HG03469 (cell line): ENCODE data around the gene FAM50A.

Source experiments
- ATAC-seq: cut with Tn5 transposase; IDR thresholded peaks from one replicate; pipeline ENCODE4 v1.9.1; 2021; ENCODE audit warnings: mild to moderate bottlenecking, moderate library complexity, moderate number of reproducible peaks; ENCODE audit not compliant: unreplicated experiment

FAM50A gene

DNA sequence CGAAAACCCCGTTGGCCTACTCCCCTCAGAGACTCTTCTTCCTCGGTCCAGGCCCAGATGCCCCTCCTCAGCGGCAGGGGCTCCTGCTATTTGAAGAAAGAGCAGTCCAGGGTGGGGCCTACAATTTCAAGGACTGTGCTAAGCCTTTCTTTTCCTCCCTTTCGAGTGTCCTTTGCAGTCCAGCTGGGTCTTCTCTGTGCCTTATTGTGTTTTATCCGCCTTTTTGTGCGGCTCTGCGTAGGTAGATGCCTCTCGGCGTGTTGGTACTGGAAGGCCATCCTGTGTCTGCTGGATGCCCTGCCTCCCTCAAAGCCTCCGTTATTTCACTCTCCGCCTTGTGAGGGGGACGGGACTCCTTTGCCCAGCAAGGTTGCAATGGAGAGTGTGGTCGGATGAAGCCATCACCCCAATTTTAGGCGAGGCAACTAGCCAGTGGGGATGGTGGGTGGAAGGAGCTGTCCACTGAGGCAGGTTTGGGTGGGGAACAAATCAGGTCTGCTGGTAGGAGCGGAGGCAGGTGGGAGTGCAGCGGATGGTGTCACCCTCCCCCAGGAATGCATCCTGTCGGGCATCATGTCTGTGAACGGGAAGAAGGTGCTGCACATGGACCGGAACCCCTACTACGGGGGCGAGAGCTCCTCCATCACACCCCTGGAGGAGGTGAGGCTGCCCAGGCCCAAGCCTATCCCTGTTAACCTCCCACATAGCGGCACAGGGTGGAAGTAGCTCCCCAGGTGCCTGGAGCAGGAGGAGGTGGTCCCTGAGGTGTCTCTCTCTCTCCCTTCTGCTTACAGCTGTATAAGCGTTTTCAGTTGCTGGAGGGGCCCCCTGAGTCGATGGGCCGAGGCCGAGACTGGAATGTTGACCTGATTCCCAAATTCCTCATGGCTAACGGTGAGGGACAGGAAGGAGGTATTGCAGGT, 5.7 kb upstream of the FAM50A start:
- no peak for ATAC-seq

DNA sequence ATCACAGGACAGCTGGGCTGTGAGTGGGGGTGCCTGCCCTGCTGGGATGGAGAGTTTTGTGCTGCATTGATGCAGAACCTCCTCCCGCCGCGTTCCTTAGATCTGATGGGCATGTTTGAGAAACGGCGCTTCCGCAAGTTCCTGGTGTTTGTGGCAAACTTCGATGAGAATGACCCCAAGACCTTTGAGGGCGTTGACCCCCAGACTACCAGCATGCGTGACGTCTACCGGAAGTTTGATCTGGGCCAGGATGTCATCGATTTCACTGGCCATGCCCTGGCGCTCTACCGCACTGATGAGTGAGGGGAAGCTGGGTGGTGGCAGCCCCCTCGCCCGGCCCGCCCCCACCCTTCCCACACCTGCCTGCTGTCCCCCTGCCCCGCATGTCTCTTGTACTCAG, 4.1 kb upstream of the FAM50A start:
- no peak for ATAC-seq

DNA sequence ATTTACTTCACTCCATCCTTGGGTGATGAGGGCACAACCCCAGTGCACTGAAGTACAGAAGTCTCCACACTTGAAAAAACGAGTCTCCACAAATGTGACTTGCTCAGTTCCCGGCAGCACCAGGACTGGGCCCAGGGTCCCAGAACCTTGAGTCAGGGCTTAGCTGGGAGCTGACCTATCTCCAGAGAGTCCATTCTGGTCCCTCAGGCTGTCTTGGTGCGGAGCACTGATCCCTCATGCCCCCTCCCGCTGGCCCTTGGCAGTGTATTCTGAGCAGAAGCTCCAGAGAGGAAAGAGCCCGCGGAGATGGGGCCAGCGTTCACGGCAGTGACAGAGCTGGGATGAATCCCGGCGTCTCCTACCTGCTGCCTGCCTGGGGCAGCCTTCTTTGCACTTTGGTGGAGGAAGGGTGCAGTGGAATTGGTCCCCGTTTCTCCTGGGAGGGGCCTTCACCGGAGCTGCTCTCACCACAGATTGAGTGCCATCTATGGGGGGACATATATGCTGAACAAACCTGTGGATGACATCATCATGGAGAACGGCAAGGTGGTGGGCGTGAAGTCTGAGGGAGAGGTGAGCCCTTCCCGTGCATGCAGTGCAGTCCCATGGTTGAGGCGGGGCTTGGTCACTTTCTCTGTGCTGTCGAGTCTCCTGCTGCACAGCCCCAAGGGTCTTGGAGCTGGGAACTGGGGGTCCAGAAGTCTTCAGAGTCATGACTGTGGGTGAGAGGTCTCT, 3.2 kb upstream of the FAM50A start:
- ATAC-seq = no peak

DNA sequence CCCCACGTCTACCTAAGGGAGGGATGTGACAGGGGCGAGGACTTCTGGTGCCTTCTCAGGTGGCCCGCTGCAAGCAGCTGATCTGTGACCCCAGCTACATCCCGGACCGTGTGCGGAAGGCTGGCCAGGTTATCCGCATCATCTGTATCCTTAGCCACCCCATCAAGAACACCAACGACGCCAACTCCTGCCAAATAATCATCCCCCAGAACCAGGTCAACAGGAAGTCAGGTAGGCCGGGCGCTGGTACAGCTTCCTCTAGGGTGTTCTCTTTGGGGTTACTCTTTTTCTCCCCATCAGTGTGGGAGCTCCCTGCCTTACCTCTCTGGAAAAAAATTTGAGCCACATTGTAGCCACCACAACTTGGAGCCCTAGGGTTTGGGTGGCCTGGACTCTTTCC, 2.4 kb upstream of the FAM50A start:
- ATAC-seq = no peak

DNA sequence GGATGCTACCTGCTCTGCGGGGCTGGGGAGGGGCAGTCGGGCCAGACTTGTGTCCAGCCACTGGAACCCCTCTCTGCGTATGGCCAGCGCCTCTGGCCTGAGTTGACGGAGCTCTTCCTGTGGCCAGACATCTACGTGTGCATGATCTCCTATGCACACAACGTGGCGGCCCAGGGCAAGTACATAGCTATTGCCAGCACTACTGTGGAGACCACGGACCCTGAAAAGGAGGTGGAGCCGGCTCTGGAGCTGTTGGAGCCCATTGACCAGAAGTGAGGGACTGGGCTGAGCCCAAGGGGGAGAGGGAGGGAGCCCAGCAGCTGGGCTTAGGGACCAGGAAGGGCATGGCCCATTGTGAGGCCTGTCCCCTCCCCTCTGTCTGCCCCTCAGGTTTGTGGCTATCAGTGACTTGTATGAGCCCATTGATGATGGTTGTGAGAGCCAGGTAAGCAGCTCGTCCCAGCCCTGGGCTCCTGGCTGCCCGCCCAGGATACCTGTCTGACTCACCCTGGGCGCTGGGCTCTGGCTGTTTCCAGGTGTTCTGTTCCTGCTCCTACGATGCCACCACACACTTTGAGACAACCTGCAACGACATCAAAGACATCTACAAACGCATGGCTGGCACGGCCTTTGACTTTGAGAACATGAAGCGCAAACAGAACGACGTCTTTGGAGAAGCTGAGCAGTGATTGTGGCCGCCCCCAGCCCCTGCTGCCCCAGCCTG, 1.8 kb upstream of the FAM50A start:
- no peak for ATAC-seq

DNA sequence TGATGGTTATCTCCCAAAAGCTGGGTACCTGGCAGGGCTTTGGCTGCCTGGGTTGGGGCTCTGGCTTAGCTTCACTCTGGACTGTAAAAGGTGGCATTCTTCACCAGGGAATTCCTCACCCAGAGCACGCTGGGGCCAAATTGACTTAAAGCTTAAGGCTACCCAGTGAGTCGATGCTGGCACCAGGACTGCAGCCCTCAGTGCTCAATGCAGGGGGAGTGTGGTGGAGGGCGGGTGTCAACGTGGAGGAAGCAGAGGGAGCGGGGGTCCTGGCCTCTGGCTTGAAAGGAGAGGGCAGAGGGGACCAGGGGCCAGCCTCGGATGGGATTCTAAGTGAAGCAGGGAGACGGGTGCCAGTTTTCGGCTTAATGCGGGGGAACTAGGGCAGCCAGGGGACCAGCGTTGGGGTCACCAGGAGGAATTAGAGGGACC, 446 bp upstream of the FAM50A start:
- no peak for ATAC-seq

DNA sequence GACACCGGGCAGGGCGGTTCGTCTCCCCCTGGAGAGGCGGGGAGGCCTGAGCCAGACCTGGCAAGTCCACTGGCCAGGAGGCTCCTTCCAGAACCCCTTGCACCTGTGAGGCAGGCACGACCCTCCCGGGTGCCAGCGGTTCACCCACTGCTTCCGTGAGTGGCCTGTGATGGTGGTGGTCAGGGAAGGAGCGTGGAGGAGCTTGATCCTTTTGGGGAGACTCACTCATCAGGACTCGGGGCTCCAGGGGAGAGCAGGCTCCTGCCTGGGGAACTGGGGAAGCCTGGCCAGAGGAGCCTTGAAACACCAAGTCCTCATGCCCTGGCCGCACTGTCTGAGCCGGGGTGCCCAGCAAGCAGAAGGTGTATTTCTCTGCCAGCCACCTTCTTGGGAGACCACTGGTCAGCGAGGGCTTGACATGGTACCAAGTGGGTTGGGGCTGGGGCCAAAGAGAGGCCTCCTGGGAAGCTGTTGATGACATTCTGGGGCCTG, 860 bp downstream of the FAM50A start:
- no peak for ATAC-seq

DNA sequence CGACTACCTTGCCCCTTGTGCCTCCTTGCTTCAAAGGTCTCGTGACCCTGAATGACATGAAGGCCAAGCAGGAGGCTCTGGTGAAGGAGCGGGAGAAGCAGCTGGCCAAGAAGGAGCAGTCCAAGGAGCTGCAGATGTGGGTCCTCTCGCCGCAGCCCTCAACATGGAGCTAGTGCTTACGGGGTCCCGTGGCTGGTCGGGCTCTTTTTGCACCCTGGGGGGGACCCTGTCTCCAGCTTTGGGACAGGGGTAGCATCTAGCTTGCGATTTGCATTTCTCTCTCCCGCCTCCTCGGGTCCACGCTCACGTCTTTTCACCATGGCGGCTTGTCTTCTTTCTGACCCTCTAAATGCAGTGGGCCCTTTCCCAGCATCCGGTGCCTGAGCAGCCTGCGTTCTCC, 1.8 kb downstream of the FAM50A start:
- no peak for ATAC-seq

DNA sequence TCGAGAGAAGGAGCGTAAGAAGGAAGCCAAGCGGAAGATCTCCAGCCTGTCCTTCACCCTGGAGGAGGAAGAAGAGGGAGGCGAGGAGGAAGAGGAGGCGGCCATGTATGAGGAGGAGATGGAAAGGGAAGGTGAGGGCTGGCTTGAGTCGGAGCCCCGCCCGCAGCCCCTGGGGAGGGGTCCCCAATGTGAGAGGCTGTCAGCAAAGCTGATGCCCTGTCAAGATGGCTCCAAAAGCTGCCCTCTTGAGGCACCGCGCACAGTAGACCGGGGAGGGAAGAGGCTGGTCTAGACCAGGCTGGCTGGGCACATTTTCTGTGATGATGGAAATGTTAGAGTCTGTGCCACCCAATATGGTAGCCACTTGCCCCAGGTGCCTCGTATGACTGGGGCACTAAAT, 2.5 kb downstream of the FAM50A start:
- ATAC-seq = no peak

DNA sequence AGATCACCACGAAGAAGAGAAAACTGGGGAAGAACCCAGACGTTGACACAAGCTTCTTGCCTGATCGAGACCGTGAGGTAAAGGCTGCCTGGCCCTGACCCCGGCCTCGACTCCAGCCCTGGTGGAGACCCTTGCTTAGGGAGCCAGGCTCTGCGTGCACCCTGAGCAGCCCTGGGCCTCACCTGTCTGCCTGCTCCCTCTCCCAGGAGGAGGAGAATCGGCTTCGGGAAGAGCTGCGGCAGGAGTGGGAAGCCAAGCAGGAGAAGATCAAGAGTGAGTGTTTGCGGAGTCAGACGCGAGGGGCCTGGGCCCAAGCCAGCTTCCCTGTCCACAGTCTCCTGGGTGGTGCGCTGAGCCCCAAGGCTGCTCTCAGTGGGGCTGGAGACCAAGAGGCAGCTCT, 4.5 kb downstream of the FAM50A start:
- ATAC-seq = no peak

DNA sequence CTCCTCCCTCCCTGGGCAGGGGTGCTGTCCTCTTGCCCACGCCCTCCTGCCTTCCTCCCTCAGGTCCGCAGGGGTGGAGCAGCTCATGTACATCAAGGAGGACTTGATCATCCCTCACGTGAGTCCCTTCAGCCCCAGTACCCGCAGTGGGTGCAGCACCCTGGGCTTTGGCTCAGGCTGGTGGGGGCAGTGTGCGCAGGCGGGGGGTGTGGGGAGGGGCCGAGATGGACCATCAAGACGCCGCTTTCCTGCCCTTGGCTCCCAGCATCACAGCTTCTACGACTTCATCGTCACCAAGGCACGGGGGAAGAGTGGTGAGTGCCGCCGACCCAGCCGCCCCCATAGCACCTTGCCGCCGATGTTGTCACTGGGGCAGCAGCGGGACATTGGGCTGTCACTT, 5.7 kb downstream of the FAM50A start:
- no peak for ATAC-seq

DNA sequence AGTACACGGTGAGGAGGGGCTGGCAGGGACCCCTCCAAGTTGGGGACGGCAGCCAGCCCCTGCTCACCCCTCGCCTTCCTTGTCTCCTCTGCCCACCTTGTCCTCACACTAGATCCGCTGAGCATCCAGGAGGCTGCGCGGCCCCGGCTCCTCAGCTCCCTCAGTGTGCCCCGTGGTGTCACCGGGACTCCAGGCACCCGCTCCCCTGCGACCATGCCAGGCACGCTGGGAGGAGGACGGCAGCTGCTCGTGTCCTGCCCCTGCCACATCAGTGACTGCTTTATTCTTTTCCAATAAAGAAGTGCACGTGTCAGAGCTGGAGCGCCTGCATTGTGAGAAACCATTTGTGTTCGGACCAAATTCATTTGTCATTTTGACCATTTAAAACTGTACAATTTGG, 6.4 kb downstream of the FAM50A start:
- no peak for ATAC-seq

DNA sequence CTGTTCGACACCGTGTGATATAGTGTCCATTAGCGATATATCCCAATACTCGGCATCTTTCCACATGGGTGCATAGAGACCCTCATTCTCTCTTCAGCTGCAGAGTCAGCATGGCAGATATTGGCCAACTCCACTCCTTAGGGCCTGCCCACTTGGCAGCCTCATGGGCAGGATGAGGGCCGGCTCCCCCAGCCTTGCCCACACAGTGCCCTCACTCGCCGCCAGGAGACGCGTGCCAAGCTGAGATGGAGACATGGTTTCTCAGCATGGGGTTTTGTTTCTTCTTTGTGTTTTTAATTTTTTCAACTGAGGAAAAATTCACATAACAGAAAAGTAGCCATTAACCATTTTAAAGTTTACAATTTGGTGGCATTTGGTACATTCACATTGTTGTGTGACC, 8.9 kb downstream of the FAM50A start:
- ATAC-seq = no peak

DNA sequence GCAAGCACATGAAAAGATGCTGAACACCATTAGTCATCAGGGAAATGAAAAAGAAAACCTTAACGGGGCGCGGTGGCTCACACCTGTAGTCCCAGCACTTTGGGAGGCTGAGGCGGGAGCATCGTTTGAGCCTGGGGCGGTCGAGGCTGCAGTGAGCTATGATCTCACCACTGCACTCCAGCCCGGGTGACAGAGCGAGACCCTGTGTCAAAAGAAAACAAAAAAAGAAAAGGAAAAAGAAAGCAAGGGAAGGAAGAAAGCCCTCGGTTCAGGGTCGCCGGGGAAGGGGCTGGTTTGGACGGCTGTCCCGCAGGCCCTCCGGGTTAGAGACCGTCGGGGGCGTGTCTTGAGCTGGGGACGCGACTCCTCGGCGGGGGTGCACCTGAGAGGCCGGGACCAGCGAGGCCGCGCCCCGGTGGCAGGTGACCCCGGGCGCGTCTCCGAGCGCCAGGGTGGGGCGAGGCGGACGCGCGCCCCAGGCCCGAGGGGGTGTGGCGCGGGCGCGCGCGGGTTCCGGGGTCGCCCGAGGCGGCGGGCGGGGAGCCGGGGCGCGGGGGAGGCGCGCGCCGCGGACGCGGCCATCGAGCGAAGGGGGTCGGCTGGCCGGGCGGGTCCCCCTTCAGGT, 13.7 kb downstream of the FAM50A start:
- peak; percentile 47 for ATAC-seq

DNA sequence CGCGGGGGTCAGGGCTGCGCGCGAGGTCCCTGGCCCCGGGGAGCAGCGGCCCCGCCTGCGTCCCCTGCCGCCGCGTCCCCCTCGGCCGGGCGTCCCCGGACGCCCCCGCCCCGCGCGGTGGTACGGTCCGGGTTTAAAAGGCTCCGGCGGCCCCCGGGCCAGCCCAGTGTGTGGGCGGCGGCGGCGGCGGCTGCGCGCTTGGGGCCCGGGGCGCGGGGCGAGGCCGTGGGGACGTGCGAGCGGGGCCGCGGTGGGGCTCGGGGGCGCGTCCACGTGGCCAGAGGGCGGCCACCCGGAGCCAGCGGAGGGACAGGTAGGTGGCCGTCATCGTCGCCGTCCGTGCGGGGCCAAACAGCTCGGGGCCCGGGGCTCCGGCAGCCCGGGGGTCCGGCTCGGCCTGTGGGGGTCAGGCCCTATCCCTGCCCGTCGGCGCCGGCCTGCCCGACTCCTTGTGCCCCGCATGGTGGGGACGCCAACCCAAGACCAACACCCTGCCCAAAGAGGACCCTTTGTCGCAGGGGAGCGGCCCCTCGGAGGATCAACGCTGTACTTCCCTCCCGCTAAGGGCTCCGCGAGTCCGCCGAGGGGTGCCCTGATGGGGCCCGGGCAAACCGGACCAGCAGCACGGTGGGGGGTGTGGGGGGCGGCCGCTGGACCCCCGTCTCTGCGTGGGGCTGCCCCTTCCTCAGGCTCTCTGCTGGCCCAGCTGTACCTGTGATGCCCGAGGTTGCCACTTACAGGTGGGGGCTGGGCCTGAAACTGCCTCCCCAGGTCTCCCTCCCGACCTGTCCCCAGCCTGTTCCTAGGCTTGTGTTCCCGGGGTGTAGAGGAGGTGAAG, 14.4 kb downstream of the FAM50A start, which contains the start of gene PLXNA3:
Gene PLXNA3 (plus strand): TSS at position 166 of the 838 bp plus-strand sequence. CDS start 1,903 bp downstream, outside the sequence.
- ATAC-seq = peak; percentile 35

DNA sequence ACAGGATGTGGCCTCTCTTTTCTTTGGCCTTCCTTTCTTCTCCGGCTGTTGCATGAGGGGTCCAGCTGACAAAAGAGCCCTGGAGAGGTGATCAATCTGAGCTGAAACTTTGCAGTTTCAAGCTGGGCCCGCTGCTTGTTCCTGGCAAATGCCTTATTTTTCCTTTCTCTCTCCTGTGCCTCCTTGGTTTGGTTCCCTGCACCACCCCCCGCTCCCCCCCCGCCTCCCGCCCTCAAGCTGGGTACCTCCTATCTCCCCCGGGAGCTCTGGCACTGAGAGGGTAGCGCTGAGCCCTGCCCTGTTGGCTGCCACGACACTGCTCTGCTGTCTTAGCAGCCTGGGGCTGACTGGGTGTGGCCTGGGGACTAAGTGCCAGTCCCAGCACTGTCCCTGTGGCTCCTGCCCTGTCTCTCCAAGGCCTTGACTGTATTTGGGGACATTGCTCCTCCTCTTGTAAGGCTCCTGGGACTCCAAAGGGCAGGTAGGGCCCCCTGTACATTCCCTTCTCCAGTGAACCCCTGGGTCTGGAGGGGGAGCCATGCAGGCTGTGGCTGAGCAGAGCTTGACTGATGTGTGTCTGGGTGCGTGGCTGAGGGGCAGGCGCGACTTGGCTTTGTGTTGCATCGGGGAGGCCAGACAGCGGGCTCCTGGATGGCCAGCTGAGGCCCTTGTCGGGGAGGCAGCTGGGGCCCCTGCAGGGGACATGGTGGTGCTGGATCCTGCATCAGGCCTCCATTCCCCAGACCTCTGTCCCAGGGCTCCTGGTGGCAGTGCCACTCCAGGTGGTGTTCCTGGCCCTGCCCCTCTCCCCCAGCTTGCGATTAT, 15.2 kb downstream of the FAM50A start:
- no peak for ATAC-seq

DNA sequence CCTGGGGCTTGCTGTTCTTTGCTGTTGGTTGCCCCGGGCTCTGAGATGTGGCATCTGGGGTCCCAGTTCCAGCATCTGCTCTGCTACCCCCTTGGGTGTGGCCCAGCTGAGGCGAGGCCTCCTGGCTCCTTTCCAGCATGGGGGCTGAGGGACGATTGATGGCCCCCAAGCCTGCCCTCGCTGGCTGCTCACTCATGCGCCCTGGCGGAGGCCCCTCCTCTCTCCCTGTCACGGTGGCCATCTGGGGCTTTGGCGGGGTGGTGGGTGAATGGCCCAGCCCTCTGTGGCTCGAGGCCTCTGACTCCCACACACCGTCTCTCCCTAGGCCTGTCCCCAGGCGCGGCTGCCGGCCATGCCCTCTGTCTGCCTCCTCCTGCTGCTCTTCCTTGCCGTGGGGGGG, 15.9 kb downstream of the FAM50A start:
- no peak for ATAC-seq

DNA sequence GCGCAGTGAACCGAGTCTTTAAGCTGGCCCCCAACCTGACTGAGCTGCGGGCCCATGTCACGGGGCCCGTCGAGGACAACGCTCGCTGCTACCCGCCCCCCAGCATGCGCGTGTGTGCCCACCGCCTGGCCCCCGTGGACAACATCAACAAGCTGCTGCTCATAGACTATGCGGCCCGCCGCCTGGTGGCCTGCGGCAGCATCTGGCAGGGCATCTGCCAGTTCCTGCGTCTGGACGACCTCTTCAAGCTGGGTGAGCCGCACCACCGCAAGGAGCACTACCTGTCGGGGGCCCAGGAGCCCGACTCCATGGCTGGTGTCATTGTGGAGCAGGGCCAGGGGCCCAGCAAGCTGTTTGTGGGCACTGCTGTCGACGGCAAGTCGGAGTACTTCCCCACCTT, 16.4 kb downstream of the FAM50A start:
- no peak for ATAC-seq

DNA sequence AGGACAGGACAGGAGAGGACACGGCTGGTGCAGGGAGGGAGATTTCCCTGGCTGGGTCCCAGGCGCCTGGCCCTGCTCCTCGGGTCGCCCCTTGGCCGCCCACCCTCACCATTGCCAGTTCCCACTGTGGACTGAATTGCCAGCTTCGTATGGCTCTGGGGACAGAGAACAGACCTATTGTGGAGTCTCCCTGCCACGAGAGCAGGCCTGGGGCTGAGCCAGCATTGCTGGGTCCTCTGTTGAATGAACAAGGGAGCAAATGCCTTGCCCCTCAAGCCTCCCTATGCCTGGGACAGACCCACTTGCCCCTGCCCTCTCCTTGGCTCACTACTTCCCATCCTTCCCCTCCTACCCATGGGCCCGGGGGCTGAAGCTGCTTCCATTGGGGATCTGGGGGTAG, 18.5 kb downstream of the FAM50A start:
- ATAC-seq = no peak
